ENCODE data around the gene FKBP15. TPM values are rescaled to one million over a fixed set of nuclear protein-coding genes. Genes with fewer than 3 reads are reported as not detected.

FKBP15 gene
- total RNA-seq, 6 donors from 2014 or later: 36.5 to 72.3 (median 50.0) TPM

- DNase-seq (no peak), ATAC-seq (ENCODE audit: low FRiP score in 2 of 2) (no peak)
- H3K9me3 ChIP-seq: no peaks in the 10 kb centered on the region
- H3K36me3 ChIP-seq: peaks cover 45 to 94% (median 74%) of the 10 kb centered on the region in 4 donors
- H3K27ac ChIP-seq: no peak overlapping the region
- no peak for TF ChIP-seq POLR2AphosphoS5 (IDR thresholded peaks at IDR 0.05)
- TF ChIP-seq POLR2A (IDR thresholded peaks at IDR 0.05): no peak
- no peak for TF ChIP-seq EP300 (IDR thresholded peaks at IDR 0.05)
- TF ChIP-seq CTCF (IDR thresholded peaks at IDR 0.05): no peak
- no peaks in the 10 kb centered on the region for H3K4me1 ChIP-seq
- H3K27me3 ChIP-seq: no peaks in the 10 kb centered on the region
- 80 to 91% methylated on average over 1 of the region's 1 CpG for WGBS, 2 donors
- no peak overlapping the region for H3K4me3 ChIP-seq
These were observed 43.0 kb downstream of the FKBP15 start for GRCh38 chr9:113178087-113178486.

- Histone ChIP-seq H3K27me3 (no peaks in the 10 kb centered on the region), H3K36me3 (peaks cover 37 to 94% (median 74%) of the 10 kb centered on the region in 4 donors), H3K4me1 (no peaks in the 10 kb centered on the region), H3K9me3 (no peaks in the 10 kb centered on the region), H3K27ac (peak overlapping the region in 1 of 4 donors; percentile 23), H3K4me3 (no peak overlapping the region)
- no peak for DNase-seq
- no peak for TF ChIP-seq CTCF (IDR thresholded peaks at IDR 0.05)
- TF ChIP-seq POLR2A (IDR thresholded peaks at IDR 0.05): no peak
- no peak for TF ChIP-seq POLR2AphosphoS5 (IDR thresholded peaks at IDR 0.05)
- no peak for TF ChIP-seq EP300 (IDR thresholded peaks at IDR 0.05)
- WGBS, 2 donors: 80 to 98% methylated on average over 2 of the region's 2 CpGs
- ATAC-seq (ENCODE audit: low FRiP score in 2 of 2): no peak
These were observed 43.8 kb downstream of the FKBP15 start for GRCh38 chr9:113177251-113177650.

GRCh38 chr9:113176803-113177202, 44.3 kb downstream of the FKBP15 start:
- Histone ChIP-seq H3K9me3 (no peaks in the 10 kb centered on the region), H3K4me1 (no peaks in the 10 kb centered on the region), H3K27ac (peak overlapping the region in 1 of 4 donors; percentile 23), H3K4me3 (no peak overlapping the region), H3K27me3 (no peaks in the 10 kb centered on the region), H3K36me3 (peaks cover 32 to 94% (median 73%) of the 10 kb centered on the region in 4 donors)
- no peak for TF ChIP-seq EP300 (IDR thresholded peaks at IDR 0.05)
- no peak for TF ChIP-seq POLR2AphosphoS5 (IDR thresholded peaks at IDR 0.05)
- no peak for TF ChIP-seq CTCF (IDR thresholded peaks at IDR 0.05)
- no peak for TF ChIP-seq POLR2A (IDR thresholded peaks at IDR 0.05)
- DNase-seq (peak in 1 of 2 donors; percentile 43), ATAC-seq (ENCODE audit: low FRiP score in 2 of 2) (no peak)
- 83 to 95% methylated on average over 6 of the region's 6 CpGs for WGBS, 2 donors

- no peaks in the 10 kb centered on the region for H3K27me3 ChIP-seq
These were observed 47.7 kb downstream of the FKBP15 start for GRCh38 chr9:113173341-113173740.

More at GRCh38 chr9:113173341-113173740, 47.7 kb downstream of the FKBP15 start:
- no peak overlapping the region for H3K27ac ChIP-seq
- WGBS, 2 donors: 98 to 100% methylated on average over 3 of the region's 3 CpGs
- DNase-seq (no peak), ATAC-seq (ENCODE audit: low FRiP score in 2 of 2) (no peak)
- H3K36me3 ChIP-seq: peaks cover 40 to 95% (median 81%) of the 10 kb centered on the region in 4 donors
- no peaks in the 10 kb centered on the region for H3K4me1 ChIP-seq
- H3K9me3 ChIP-seq: no peaks in the 10 kb centered on the region
- TF ChIP-seq POLR2AphosphoS5 (IDR thresholded peaks at IDR 0.05) (no peak), CTCF (IDR thresholded peaks at IDR 0.05) (no peak), POLR2A (IDR thresholded peaks at IDR 0.05) (no peak), EP300 (IDR thresholded peaks at IDR 0.05) (no peak)
- H3K4me3 ChIP-seq: no peak overlapping the region

All from upper lobe of left lung (tissue), 6 donors.